Tibial artery (tissue), 4 donors: ENCODE measurements around the gene FSTL4.

Experiments used
- DNase-seq, 2 donors: peaks; one replicate each; pipeline ENCODE4 v3.0.0-alpha.2; 2019
- H3K27ac ChIP-seq, 2 donors: fragments of 200-600 bp; sonication (generic) in 1 of 2; 1 replicate in 1 of 2; 2 replicates in 1 of 2; pipeline ENCODE4 v1.5.1; 2018 to 2019; ENCODE audit warnings: mild to moderate bottlenecking in 1 of 2
- H3K27me3 ChIP-seq, 2 donors: fragments of 200-600 bp; sonication (generic) in 1 of 2; one replicate each; pipeline versions ENCODE4 v1.5.1 to v1.6.0; 2016 to 2019
- H3K36me3 ChIP-seq, 3 donors: fragments of 200-600 bp; sonication (generic) in 2 of 3; one replicate each; pipeline ENCODE4 v1.5.1; 2016 to 2019; ENCODE audit warnings: mild to moderate bottlenecking in 2 of 3
- H3K4me1 ChIP-seq, 4 donors: fragments of 200-600 bp; sonication (generic) in 2 of 4; 1 replicate in 3 of 4; 2 replicates in 1 of 4; pipeline ENCODE4 v1.5.1; 2016 to 2019
- H3K4me3 ChIP-seq, 2 donors: fragments of 200-600 bp; sonication (generic) in 1 of 2; 1 replicate in 1 of 2; 2 replicates in 1 of 2; pipeline ENCODE4 v1.5.1; 2018 to 2019; ENCODE audit warnings: mild to moderate bottlenecking in 2 of 2
- H3K9me3 ChIP-seq, 3 donors: fragments of 200-600 bp; sonication (generic) in 1 of 3; one replicate each; pipeline ENCODE4 v1.5.1; 2016 to 2019
- CTCF ChIP-seq, 2 experiments: fragments of 200-600 bp in 1 of 2; fragments of 450-650 bp in 1 of 2; IDR thresholded peaks; one replicate each; pipeline ENCODE4 v1.5.1; 2017 to 2019; ENCODE audit warnings: antibody characterized with exemption in 2 of 2, mild to moderate bottlenecking in 1 of 2, moderate library complexity in 1 of 2
- intact Hi-C: fragments of 100-400 bp; cut with DNase I; formaldehyde crosslinking; loops from one replicate; pipeline ENCODE4 v1.15.0; 2023; ENCODE audit warnings: low total_unique reads

FSTL4 gene

DNA sequence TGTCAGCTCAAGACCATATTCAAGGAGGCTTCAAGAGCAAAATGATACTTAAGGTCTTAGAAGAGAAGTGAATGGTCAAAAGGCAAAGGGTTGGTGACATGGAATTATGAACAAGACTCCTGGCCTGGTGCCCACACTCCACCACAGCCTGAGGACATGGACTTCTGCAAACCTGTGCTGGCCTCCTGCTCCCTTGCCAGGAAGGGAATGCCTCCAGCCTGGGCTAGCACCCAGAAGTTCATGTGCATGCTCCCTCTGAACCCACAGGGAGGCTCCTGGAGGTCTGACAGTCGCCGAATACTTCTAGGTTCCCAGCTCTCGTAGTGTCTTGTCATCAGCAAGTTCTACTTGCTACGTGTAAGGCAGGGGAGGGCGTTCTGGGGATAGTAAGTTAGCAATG lies 156.7 kb downstream of the FSTL4 start:
- intact Hi-C loops = no loop called here
- no peak overlapping the region for H3K27ac ChIP-seq
- no peak for TF ChIP-seq CTCF (IDR thresholded peaks at IDR 0.05)
- H3K36me3 ChIP-seq = no peaks in the 10 kb centered on the region
- no peaks in the 10 kb centered on the region for H3K9me3 ChIP-seq
- H3K27me3 ChIP-seq = peaks cover 0 to 3% of the 10 kb centered on the region in 2 donors
- no peak for DNase-seq
- H3K4me3 ChIP-seq = no peak overlapping the region
- peaks cover 0 to 3% (median 0%) of the 10 kb centered on the region in 4 donors for H3K4me1 ChIP-seq

- TF ChIP-seq CTCF (IDR thresholded peaks at IDR 0.05) = no peak
- no peak for DNase-seq
- Histone ChIP-seq H3K36me3 (no peaks in the 10 kb centered on the region), H3K4me3 (no peak overlapping the region), H3K27me3 (peaks cover 0 to 3% of the 10 kb centered on the region in 2 donors), H3K27ac (no peak overlapping the region), H3K4me1 (peaks cover 0 to 3% (median 0%) of the 10 kb centered on the region in 4 donors), H3K9me3 (no peaks in the 10 kb centered on the region)
- intact Hi-C loops = no loop called here
These were observed 157.9 kb downstream of the FSTL4 start for GRCh38 chr5:133454442-133454841.

DNA sequence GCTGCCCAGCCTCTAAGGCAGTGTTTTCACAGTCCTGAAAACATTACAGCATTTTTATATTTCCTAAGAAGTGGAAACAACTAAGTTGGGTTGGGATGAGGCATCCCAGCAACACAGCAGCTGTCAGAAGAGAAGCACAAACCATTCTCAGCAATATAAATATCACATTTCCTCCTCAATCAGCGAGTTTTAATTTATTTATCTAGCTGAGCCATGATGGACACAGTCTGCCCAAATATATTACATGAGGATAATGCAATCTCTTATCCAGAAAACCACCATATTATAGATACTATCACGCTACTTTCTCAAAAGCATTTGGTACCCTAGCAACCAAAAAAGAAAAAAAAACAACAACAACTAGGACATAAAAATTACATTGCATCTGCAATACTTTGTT lies 158.5 kb downstream of the FSTL4 start:
- H3K27ac ChIP-seq = no peak overlapping the region
- H3K9me3 ChIP-seq = no peaks in the 10 kb centered on the region

GRCh38 chr5:133453084-133453780 lies 159.1 kb downstream of the FSTL4 start:
- H3K4me3 ChIP-seq = no peak overlapping the region
- H3K4me1 ChIP-seq = peaks cover 0 to 3% (median 0%) of the 10 kb centered on the region in 4 donors
- DNase-seq = no peak
- peaks cover 0 to 3% of the 10 kb centered on the region in 2 donors for H3K27me3 ChIP-seq
- no peaks in the 10 kb centered on the region for H3K36me3 ChIP-seq
- intact Hi-C loops = no loop called here
- TF ChIP-seq CTCF (IDR thresholded peaks at IDR 0.05) = no peak
- no peak overlapping the region for H3K27ac ChIP-seq
- no peaks in the 10 kb centered on the region for H3K9me3 ChIP-seq

More for the DNA sequence above, 158.5 kb downstream of the FSTL4 start:
- intact Hi-C loops = no loop called here
- peaks cover 0 to 3% of the 10 kb centered on the region in 2 donors for H3K27me3 ChIP-seq
- H3K4me1 ChIP-seq = peaks cover 0 to 3% (median 0%) of the 10 kb centered on the region in 4 donors
- DNase-seq = no peak
- no peak for TF ChIP-seq CTCF (IDR thresholded peaks at IDR 0.05)
- no peaks in the 10 kb centered on the region for H3K36me3 ChIP-seq
- H3K4me3 ChIP-seq = no peak overlapping the region

- Histone ChIP-seq H3K27ac (no peak overlapping the region), H3K9me3 (no peaks in the 10 kb centered on the region), H3K4me1 (peaks cover 0 to 3% (median 0%) of the 10 kb centered on the region in 4 donors), H3K36me3 (no peaks in the 10 kb centered on the region), H3K4me3 (no peak overlapping the region), H3K27me3 (peaks cover 0 to 3% of the 10 kb centered on the region in 2 donors)
- no peak for TF ChIP-seq CTCF (IDR thresholded peaks at IDR 0.05)
- DNase-seq = no peak
- intact Hi-C loops = no loop called here
These were observed 160.4 kb downstream of the FSTL4 start for GRCh38 chr5:133451926-133452325.
